NCI-H748 treated with DMSO at 0.1 percent for 48 hours (cell line): ENCODE results near the gene KDM5B.
"Not testable (repeated sequence)": the region's sequence is repeated elsewhere in the genome, so short reads cannot be mapped to it uniquely, and the experiment has no call there.

ENCODE experiments used
- DNase-seq: peaks from one replicate; lab custom pipeline; 2025; lab: John Stamatoyannopoulos, UW

The KDM5B gene

GRCh38 chr1:202791077-202791747 lies 17.0 kb downstream of the KDM5B start:
- DNase-seq, result no peak

GRCh38 chr1:202788800-202789199 lies 19.4 kb downstream of the KDM5B start:
- no peak for DNase-seq

- no peak for DNase-seq
Measured at GRCh38 chr1:202786804-202787203, 21.4 kb downstream of the KDM5B start.

GRCh38 chr1:202781180-202781579 lies 27.0 kb downstream of the KDM5B start:
- DNase-seq, result no peak

- no peak for DNase-seq
Measured at GRCh38 chr1:202770135-202770534, 38.1 kb downstream of the KDM5B start.

- no peak for DNase-seq
Measured at GRCh38 chr1:202765721-202766120, 42.5 kb downstream of the KDM5B start.

- DNase-seq, result no peak
Measured at GRCh38 chr1:202762019-202762418, 46.2 kb downstream of the KDM5B start.

GRCh38 chr1:202760589-202760988 lies 47.6 kb downstream of the KDM5B start:
- DNase-seq, result no peak

- DNase-seq, result no peak
Measured at GRCh38 chr1:202756391-202756790, 51.8 kb downstream of the KDM5B start.

- no peak for DNase-seq
Measured at GRCh38 chr1:202754293-202754692, 53.9 kb downstream of the KDM5B start.

- DNase-seq, result no peak
Measured at GRCh38 chr1:202752774-202753173, 55.4 kb downstream of the KDM5B start.

- DNase-seq, result no peak
Measured at GRCh38 chr1:202750761-202751160, 57.5 kb downstream of the KDM5B start.

- no peak for DNase-seq
Measured at GRCh38 chr1:202750024-202750423, 58.2 kb downstream of the KDM5B start.

- no peak for DNase-seq
Measured at GRCh38 chr1:202745323-202745888, 62.8 kb downstream of the KDM5B start.

GRCh38 chr1:202744770-202745169 lies 63.5 kb downstream of the KDM5B start:
- not testable (repeated sequence) for DNase-seq

- no peak for DNase-seq
Measured at GRCh38 chr1:202742496-202742895, 65.7 kb downstream of the KDM5B start.

GRCh38 chr1:202733251-202733650 lies 75.0 kb downstream of the KDM5B start:
- no peak for DNase-seq

- DNase-seq, result no peak
Measured at GRCh38 chr1:202728951-202729350, 79.3 kb downstream of the KDM5B start.

- DNase-seq, result no peak
Measured at GRCh38 chr1:202725526-202725925, 82.7 kb downstream of the KDM5B start.

GRCh38 chr1:202723708-202724107 lies 84.5 kb downstream of the KDM5B start:
- DNase-seq, result no peak

GRCh38 chr1:202723046-202723445 lies 85.2 kb downstream of the KDM5B start:
- not testable (repeated sequence) for DNase-seq

- DNase-seq, result no peak
Measured at GRCh38 chr1:202716654-202717053, 91.6 kb downstream of the KDM5B start.

- not testable (repeated sequence) for DNase-seq
Measured at GRCh38 chr1:202714202-202714601, 94.0 kb downstream of the KDM5B start.

- peak; percentile 56 for DNase-seq
Measured at GRCh38 chr1:202713110-202713509, 95.1 kb downstream of the KDM5B start.
